SIG-M5 treated with dmso at 0.1 percent for 504 hours (cell line): ENCODE measurements around the gene PPP4R4.

Source experiments
- DNase-seq: peaks from one replicate; lab custom pipeline; 2025; ENCODE audit not compliant: unreplicated experiment; lab: John Stamatoyannopoulos, UW

PPP4R4 gene, protein sequence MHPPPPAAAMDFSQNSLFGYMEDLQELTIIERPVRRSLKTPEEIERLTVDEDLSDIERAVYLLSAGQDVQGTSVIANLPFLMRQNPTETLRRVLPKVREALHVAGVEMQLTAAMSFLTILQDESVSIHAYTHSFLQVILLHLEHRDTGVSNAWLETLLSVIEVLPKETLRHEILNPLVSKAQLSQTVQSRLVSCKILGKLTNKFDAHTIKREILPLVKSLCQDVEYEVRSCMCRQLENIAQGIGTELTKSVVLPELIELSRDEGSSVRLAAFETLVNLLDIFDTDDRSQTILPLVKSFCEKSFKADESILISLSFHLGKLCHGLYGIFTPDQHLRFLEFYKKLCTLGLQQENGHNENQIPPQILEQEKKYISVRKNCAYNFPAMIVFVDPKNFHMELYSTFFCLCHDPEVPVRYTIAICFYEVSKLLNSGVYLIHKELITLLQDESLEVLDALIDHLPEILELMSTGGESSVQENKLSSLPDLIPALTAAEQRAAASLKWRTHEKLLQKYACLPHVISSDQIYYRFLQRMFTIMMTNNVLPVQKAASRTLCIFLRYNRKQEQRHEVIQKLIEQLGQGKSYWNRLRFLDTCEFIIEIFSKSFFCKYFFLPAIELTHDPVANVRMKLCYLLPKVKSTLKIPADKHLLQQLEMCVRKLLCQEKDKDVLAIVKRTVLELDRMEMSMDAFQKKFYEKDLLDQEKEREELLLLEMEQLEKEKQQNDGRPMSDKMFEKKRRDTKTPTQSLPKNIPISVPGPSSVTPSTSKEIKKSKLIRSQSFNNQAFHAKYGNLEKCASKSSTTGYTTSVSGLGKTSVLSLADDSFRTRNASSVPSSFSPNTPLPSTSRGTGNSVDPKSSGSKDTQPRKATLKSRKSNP

DNA sequence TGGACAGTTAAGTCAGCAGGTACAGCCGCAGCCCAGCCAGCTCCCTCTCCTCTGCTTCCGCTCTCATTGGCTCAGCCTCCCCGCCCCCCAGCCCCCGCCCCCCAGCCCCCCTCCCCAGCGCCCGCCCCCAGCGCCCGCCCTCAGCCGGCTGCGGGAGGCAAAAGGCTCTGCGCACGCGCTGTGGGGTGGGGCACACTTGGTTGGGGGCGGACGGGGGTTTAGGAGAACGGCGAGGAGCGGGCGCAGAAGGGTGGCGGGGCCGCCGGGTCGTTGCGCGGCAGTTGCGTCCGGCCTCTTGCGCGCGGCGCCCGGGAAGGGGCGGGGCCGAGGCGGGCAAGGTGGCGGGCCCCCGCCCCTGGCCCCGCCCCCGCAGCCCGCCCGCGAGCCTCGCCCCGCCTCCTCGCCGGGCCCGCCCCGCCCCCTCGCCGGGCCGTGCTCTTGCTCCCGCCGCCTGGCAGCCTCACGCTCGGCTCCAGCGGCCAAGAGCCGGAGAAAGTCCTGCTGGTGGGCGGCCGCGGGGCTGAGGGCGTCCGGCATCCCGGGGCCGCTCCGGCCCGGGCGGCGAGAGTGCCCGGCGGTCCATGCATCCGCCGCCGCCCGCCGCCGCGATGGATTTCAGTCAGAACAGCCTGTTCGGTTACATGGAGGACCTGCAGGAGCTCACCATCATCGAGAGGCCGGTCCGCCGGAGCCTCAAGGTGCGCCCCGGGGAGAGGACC is at the start of gene PPP4R4:
TSS of gene PPP4R4 (plus strand) at position 438 of the 719 bp plus-strand sequence. CDS start at position 582, 144 bp downstream.
- peak; percentile 70 for DNase-seq

DNA sequence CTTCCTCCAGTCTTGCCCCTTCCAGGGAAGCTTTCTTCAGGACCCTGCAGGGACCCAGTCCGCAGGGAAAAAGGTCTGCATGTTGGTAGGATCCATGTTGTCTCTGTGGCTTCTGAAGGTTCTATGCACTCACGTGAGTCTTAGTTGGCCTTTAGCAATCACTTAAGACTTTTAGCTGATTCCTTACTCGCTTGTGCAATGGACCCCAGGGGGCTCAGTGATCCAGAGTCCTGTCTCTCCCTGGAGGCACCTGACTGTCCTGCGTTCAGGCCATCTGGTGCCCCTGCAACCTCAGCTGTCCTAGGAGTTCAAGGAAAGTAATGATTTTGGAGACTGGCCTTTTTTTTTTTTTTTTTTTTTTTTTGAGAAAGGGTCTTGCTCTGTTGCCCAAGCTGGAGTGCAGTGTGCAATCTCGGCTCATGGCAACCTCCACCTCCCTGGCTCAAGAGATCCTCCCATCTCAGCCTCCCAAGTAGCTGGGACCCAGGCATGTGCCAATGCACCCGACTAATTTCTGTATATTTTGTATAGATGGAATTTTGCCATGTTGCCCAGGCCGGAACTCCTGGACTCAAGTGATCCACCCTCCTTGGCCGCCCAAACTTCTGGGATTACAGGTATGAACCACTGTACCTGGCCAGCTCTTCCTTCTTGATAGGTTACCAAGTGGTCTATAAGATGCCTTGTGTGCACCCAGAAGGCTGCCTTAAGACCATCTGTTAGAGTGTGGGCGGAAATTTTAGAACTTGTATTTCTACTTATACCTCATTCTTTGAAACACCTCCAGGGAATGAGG is 49.3 kb upstream of the PPP4R4 start:
- DNase-seq = no peak

DNA sequence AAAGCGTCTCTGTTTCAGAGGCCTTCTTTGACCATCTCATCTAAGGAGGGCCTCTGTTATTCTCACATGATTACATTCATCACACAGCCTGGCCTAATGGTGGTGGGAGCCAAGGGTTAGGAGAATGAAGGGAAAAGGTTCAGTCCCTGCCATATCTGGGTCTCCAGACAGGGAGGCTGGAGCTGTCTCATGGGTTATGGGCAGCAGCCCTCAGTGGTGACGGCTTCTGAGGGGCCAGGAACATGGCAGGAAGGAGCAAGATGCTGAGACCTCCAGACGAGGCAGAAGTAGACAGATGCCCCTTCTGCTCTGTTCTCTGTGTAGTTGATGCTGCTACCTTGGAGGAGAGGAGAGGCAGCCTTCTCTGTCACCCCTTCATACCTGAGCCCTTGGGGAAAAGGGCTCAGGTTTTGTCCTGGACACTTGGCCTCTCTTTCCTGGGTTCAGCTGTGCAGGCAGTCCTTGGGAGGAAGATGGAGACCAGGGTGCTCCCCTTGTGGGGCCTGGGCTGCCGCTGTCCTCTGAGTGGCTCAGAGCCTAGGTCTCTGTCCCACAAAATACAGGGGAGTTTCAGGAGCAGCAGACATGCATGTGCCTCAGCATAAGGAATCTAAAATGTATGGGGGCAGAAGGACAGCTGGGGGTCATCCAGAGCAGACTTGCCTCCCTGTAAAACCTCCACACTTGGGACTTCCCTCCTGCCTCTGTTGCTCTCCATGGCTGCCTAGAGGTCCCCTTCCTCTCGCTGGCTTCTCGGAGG is 48.3 kb upstream of the PPP4R4 start:
- DNase-seq = no peak

DNA sequence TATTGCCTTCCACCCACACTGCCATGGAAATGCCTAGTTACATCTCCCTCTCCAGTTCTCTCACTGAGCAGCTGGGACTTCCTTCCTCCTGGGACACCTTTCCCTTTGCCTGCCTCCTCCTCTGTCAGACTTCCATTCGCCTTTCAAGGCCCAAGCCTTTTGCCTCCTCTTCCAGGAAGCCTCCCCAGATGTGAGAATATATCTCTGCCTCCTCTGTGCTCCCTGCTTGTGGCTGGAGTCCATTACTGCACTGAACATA is 47.8 kb upstream of the PPP4R4 start:
- no peak for DNase-seq

DNA sequence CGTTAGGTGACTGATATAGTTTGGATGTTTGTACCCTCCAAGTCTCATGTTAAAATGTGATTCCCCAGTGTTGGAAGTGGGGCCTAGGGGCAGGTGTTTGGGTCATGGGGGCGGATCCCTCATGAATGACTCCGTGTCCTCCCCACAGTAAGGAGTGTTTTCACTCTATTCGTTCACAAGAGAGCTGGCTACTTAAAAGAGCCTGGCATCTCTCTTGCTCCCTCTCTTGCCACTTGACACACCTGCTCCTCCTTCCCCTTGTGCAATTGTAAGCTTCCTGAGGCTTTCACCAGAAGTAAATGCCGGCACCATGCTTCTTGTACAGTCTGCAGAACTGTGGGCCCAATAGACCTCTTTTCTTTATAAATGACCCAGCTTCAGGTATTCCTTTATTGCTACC is 47.3 kb upstream of the PPP4R4 start:
- no peak for DNase-seq

DNA sequence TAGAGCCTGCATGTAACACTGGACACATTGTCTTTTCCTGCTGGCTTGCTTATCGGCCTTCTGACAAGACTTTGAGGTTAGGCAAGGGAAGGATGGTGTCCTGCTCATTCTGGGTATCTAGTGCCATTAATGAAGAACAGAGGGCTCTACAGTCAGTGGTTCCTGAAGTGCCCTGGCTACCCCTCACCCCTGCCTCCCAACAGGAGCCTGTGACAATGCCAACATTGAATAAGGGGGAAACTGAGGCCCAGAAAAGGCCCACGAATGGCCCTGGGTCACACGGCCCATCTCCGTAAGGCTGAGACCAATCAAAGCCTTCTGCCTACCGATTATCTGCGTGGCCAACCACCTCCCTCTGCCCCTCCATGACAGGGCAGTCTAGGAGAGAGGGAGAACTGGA is 46.8 kb upstream of the PPP4R4 start:
- DNase-seq = no peak

DNA sequence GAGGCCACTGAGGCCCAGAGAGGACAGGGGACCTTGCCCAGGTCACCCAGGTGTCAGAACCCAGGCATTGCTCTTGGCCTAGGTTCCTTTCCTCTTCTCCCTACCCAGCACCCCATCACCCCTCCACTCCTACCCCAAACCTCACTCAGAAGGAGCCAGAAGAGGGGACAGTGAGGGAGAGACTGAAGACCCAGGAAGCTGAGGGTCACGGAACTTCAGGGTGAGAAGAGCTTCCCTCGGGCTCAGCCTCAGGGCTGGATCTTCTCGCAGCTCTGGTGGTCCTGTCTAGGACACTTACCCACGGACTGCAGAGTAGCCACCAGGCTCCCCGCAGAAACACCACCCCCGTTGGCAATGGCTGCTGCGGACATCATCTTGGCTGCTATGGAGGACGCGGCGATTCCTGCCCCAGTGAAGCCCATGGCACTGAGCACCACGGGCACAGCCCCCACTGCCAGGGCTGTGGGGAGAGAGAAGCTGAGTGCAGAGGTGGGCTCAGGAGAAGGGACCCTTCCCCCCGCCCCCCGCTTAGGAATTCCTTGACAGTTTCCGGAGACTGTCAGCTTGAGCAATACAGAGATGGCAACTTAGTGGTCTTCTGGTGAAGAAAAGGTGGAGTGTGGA is 45.8 kb upstream of the PPP4R4 start:
- DNase-seq = no peak

DNA sequence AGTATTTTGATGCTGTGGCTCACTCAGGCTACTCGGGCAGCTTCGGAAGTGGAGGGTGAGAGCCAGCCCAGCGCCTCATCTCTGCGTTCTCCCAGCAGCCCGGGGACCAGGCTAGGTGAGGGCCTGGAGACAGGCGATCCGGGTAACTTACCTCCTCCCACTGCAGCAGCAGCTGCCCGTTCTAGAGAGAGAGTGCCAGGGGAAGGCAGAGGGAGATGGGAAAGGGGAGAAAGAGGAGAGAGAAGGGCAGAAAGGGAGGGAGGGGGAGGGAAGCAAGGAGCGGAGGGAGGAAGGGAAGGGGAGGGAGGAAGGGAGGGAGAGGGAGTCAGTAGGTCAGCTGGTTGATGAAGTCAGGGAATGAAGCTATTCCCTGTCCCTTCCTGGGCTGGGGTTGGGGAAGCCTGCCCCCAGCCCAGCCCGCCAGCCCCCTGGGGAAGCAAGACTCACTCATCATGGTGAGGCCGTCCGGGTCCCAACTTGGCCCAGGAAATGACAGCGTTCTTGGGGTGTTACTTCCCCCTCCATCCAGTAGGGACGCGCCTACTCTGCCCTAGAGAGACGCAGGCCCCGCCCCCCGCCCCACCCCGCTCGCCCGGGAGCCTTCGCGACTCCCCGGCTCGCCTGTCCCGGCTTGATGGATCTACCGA is 44.9 kb upstream of the PPP4R4 start, which contains the start of gene IFI27L2:
TSS of gene IFI27L2 (minus strand) at position 494 of the 647 bp plus-strand sequence. CDS start at position 454, 40 bp downstream.
- peak; percentile 79 for DNase-seq

DNA sequence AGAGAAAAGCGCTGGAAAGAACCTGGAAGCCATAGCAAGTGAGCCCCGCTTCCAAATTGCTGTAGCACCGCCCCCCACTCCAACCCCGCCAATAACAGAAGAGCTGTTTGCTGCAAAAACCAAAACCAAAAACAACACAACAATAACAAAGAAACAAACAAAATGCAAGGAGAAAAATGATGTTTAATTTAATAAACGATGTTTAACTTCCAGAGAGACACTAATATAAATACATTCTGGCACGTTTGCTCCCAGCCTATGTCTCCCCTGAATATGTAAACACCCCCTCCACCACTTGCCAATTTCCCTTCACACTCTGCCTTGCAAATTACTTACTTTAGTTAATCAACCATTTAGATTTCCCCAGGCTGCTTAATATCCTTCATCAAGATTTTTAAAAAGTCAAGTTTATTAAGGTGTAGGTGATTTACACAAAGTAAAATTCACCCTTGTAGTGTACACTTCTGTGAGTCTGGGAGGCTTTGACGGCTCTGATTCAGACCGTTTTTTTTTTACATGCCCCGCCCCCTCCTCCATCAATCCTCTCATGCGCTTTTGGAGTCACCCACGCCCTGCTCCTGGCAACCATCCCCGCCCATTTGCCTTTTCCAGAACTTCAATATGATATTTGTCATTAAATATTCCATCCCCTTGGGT is 44.2 kb upstream of the PPP4R4 start:
- DNase-seq = no peak

DNA sequence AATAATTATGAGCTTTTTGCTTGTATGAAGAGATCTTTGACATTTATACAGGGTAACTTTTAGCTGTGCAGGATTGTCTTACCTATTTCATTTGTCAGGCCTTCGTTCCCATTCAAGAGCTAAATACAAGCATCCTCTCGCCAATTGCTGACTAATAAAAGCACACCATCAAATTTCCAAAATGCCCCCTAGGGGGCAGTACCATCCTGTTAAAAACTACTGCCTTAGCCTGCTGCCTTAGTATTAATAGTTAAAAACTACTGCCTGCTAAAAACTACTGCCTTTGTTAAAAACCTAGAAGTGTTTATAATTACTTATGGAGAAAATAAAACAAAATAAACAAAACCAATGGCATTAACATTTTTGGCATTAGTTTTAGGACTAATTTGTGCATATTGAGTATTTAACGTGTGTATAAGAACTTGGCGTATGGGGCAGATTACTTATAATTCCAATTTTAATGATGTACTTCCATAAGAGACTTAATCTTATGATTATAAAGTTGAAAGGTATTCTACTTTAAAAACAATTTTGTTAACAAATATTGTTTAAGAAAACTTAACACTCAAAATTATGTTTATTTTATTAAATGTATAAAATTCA is 41.7 kb upstream of the PPP4R4 start:
- peak; percentile 80 for DNase-seq

DNA sequence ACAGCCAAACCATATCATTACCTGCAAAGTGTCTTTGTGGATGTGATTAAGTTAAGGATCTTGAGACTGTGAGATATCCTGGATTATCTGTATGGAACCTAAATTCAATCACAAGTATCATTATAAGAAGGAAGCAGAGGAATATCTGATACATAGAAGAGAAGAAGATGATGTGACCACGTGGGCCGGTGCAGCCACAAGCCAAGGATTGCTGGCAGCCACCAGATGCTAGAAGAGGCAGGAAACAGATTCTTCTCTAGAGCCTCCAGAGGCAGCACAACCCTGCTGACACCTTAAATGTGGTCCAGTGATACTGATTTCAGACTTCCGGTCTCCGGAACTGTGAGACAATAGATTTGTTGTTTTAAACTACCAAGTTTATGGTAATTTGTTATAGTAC is 38.6 kb upstream of the PPP4R4 start:
- no peak for DNase-seq

DNA sequence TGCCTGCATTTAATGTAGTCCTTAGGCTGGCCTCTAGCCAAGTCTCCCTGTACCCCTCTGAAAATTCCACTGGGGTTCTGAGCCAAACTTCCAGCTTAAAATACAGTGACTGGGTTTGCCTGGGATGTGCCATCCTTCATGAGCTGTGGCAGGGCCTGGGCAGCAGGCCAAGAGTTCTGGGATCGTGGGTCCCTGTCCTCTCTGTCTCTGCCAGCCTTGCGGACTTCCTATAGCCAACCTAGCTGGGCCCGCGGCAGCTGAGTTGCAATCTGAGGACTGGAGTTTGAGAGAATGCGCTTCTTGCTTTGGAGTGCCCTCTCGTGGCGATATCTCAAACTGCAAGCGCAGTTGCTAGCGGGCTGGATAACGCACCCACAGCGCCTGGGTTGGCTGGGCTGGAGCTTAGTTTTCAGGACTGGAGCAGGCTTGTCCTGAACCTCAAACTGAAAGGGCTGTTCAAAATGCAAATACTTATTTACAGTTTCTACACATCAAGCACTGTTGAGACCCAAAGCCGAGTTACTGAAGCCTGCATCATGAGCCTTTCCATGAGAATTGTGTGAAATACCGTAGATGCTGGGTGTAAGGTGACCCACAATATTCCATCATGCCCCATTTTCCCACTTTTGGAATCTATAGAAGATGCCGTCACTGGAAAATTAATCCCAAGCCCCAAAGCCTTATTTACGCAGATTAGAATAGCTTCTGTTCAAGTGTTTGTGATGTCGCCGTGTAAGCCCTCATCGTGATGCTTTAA is 37.4 kb upstream of the PPP4R4 start:
- peak; percentile 77 for DNase-seq

DNA sequence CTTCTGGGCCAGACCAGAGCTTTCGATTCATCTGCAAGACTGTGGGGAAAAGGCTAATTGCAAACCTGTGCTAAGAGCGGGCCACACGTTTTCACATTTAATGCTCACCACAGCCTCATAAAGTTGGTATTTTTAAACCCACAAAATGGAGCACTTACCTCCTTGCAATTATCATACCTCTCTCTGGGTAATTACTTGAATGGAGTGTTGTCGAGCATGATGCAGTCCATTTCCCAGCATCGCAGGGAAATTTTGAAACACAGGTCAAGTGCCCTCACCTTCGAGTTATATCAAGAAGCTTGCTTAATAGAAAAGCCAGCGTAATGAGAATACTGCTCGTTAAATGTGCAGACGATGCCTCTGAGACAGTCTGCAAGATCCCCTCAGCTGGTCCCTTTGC is 35.9 kb upstream of the PPP4R4 start:
- no peak for DNase-seq

DNA sequence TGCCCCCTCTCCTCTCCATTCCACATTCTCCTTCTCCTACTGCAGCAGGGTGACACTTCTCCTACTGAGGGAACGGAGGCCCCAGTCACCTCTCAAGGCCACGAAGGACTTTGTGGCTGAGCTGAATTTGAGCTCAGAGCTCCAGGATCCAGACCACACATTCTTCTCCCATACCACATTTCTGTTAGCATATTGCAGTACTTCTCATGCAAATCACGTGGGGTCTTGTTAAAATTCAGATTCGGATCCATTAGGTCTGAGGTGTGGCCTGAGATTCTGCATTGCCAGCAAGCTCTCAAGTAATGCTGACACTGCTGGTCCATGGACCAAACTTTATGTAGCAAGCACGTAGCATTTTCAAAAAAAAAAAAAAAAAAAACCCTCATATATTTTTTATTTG is 35.1 kb upstream of the PPP4R4 start:
- no peak for DNase-seq

DNA sequence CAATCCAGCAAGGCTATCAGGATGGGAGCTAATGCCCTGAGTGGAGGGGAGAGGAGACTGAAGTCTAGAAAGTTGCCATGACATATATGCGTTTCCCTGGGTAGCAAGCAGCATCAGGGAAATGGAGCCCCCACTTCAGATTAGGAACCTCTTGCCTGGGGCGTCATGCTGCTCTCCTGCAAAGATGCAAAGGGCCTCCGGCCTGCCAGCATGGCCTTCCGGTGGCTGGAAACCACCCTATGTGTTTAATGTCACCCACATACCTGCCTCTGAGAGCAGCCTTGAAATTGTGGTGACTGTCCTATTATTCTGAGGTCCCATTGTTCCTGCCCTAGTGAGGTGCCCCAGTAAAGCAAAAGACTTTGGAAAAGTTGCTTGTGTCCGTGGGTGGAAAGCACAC is 34.7 kb upstream of the PPP4R4 start:
- no peak for DNase-seq

DNA sequence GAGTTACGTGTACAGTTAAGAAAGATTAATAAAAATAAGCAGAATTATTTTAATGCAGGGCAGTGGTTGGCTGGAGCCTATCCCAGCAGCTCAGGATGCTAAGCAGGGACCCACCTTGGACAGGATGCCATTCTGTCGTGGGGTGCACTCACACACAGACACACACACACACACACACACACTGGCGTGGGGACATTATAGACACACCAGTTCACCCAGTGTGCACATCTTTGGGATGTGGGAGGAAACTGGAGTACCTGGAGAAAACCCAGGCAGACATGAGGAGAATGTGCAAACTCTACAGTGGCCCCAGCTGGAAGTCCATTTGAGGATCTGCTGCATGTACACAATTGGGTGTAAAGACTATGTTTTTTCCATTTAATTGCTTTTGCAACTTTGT is 31.9 kb upstream of the PPP4R4 start:
- DNase-seq = no peak

DNA sequence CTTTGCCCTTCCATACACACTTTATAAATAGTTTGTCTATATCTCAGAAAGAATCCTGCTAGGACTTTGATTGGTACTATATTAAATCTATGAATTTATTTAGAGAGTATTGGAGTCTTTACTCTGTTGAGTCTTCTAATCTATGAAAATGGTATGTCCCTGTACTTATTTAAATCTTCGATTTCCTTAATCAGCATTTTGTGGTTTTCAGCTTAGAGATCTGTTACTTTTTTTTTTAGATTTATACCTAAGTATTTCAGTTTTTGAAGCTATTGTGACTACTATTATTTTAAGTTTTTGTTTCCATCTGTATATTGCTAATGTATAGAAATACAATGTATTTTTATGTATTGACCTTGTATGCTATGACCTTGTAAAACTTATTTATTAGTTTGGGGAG is 31.3 kb upstream of the PPP4R4 start:
- DNase-seq = no peak

DNA sequence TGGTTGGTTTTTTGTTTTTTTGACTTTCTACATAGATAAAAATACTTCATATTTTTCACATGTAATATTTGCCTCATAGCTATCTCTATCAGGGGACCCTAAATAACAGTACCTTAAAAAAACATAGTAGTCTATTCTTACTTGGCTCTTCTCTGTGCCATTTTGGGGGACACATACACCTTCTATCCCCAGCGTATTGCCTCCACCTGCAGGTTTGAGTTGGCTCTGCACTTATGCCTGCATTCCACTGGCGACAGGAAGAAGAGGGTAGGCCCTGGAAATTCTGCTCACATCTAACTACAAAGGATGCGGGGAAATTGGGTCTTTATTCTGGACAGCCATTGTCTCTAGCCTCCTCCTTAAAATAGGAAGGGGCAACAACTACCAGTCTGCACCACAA is 30.9 kb upstream of the PPP4R4 start:
- no peak for DNase-seq
